ENCODE measurements around the gene PTPRE. TPM values are rescaled to one million over a fixed set of nuclear protein-coding genes. Genes with fewer than 3 reads are reported as not detected.

The PTPRE gene
- total and polyA plus RNA-seq, 2 of the 4 experiments (the other 2 are of a cell fraction) = 0.34 to 0.54 TPM

DNA sequence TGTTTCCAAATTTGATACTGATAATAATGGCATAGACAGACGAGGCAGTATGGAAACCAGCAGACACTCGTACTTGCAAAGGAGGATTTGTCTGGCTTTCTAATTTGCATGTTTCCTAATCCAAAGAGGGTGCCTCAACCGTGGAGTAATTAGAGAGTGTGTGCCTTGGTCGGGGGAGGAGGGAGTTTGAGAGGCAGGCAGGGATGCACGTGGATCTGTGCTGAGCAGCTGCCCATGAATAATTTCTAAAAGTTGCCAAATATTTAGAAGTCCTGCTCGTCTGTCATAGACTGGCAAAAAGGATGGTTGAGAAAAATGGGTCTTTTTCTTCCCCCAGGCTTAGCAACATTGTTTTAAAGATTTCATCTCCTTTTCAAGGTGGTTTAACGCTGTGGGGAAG lies 69.4 kb downstream of the PTPRE start:
- Histone ChIP-seq H3K4me3 (ENCODE audit: insufficient read depth, low read depth, low read length) (no peak overlapping the region), H3K9me3 (ENCODE audit: control insufficient read depth, insufficient read depth, low read length) (peaks cover 3% of the 10 kb centered on the region; the same call in 1 of the 2 replicates), H2BK20ac (ENCODE audit: low read depth, low read length) (no peak overlapping the region), H3K79me1 (ENCODE audit: low read depth in 1 of 2, low read length in 2 of 2) (no peaks in the 10 kb centered on the region), H4K5ac (ENCODE audit: low read depth, low read length) (no peak overlapping the region), H2BK15ac (ENCODE audit: low read depth, low read length) (no peak overlapping the region), H2BK5ac (ENCODE audit: low read depth, low read length, poor library complexity, severe bottlenecking) (no peak overlapping the region), H3K4me2 (ENCODE audit: low read depth, low read length) (no peak overlapping the region), H3K27me3 (ENCODE audit: control insufficient read depth, insufficient read depth, low read length) (no peaks in the 10 kb centered on the region), H4K8ac (ENCODE audit: low read depth in 2 of 2, low read length in 2 of 2) (no peak overlapping the region), H2AFZ (replicated peaks; ENCODE audit: low read length, poor library complexity) (no peak overlapping the region), H3K18ac (ENCODE audit: low read depth, low read length) (no peak overlapping the region; the same call in 1 of the 2 replicates), H4K20me1 (ENCODE audit: insufficient read depth, low read length) (no peaks in the 10 kb centered on the region), H3K14ac (replicated peaks; ENCODE audit: low read depth, low read length) (no peak overlapping the region; the same call in 1 of the 2 replicates), H3K36me3 (ENCODE audit: control insufficient read depth, insufficient read depth, low read length) (no peaks in the 10 kb centered on the region), H3K27ac (ENCODE audit: insufficient read depth, low read length) (no peak overlapping the region), H3K23ac (ENCODE audit: low read depth, low read length) (no peak overlapping the region), H2AK9ac (replicated peaks; ENCODE audit: low read depth, low read length, poor library complexity) (no peak overlapping the region), H4K91ac (ENCODE audit: insufficient read depth, low read depth, low read length) (no peak overlapping the region), H3K9ac (ENCODE audit: low read depth, low read length) (no peak overlapping the region), H3K56ac (ENCODE audit: extremely low read depth, insufficient read depth, low read length) (no peak overlapping the region), H2BK120ac (ENCODE audit: low read depth, low read length) (no peak overlapping the region), H3K4ac (ENCODE audit: low read depth, low read length) (no peak overlapping the region), H2AK5ac (ENCODE audit: low read depth, low read length) (no peak overlapping the region), H3K9me1 (ENCODE audit: insufficient read depth, low read length) (no peaks in the 10 kb centered on the region), H3K4me1 (ENCODE audit: control insufficient read depth, insufficient read depth, low read length) (peaks cover 3% of the 10 kb centered on the region; the same call in 1 of the 2 replicates)
- no peak for ATAC-seq (ENCODE audit: low read depth)
- no peak for DNase-seq
- ChIA-PET POLR2A (ENCODE audit: unreplicated experiment) (no interaction called here), CTCF (no interaction called here)
- TF ChIP-seq MAZ (IDR thresholded peaks at IDR 0.05; ENCODE audit: borderline replicate concordance, low read depth, low read length) (no peak), RFX5 (IDR thresholded peaks at IDR 0.05; ENCODE audit: low read depth, low read length) (no peak)
- TF ChIP-seq, protein P1, sequence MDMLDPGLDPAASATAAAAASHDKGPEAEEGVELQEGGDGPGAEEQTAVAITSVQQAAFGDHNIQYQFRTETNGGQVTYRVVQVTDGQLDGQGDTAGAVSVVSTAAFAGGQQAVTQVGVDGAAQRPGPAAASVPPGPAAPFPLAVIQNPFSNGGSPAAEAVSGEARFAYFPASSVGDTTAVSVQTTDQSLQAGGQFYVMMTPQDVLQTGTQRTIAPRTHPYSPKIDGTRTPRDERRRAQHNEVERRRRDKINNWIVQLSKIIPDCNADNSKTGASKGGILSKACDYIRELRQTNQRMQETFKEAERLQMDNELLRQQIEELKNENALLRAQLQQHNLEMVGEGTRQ (IDR thresholded peaks at IDR 0.05; ENCODE audit: low read depth, low read length) = no peak
- TF ChIP-seq, protein P2, sequence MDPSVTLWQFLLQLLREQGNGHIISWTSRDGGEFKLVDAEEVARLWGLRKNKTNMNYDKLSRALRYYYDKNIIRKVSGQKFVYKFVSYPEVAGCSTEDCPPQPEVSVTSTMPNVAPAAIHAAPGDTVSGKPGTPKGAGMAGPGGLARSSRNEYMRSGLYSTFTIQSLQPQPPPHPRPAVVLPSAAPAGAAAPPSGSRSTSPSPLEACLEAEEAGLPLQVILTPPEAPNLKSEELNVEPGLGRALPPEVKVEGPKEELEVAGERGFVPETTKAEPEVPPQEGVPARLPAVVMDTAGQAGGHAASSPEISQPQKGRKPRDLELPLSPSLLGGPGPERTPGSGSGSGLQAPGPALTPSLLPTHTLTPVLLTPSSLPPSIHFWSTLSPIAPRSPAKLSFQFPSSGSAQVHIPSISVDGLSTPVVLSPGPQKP (IDR thresholded peaks at IDR 0.05; ENCODE audit: borderline replicate concordance, low read depth, low read length) = no peak
- intact Hi-C loops (cut with micrococcal nuclease) (no loop called here), dilution Hi-C loops (cut with HindIII; ENCODE audit: low sequenced_read_pairs, unreplicated experiment) (no loop called here), in situ Hi-C loops (cut with MboI; ENCODE audit: low sequenced_read_pairs) (no loop called here)
- BruUV-seq (replicated peaks) = no TSS peak
- no CpG with 5 or more reads among the region's 7 CpGs for WGBS, 2 experiments (ENCODE audit: extremely low coverage in 2 of 2, insufficient read length in 1 of 2)
